SU-DHL-6 (cell line): ENCODE data around the gene CLMN.

ENCODE experiments used
- H2AFZ ChIP-seq: fragments of 200-600 bp; sonication (generic); 2 replicates; pipeline ENCODE4 v1.6.1; 2014; ENCODE audit warnings: low read depth, mild to moderate bottlenecking, moderate library complexity, mixed read lengths, antibody characterized with exemption, low read length; ENCODE audit not compliant: severe bottlenecking
- H3F3A ChIP-seq: fragments of 200-600 bp; shearing (Covaris generic); 2 replicates; pipeline ENCODE4 v1.6.0; 2016; ENCODE audit warnings: antibody characterized with exemption, mild to moderate bottlenecking; ENCODE audit not compliant: insufficient read depth
- H3K27ac ChIP-seq: fragments of 200-600 bp; sonication (generic); 2 replicates; pipeline ENCODE4 v1.5.1; 2016; ENCODE audit warnings: low read depth, mild to moderate bottlenecking, low read length, moderate library complexity, mixed read lengths
- H3K27me3 ChIP-seq: fragments of 200-600 bp; sonication (generic), shearing (Covaris generic); 2 replicates; pipeline ENCODE4 v1.6.0; 2014; ENCODE audit warnings: mild to moderate bottlenecking, low read length
- H3K36me3 ChIP-seq: fragments of 200-600 bp; sonication (generic); 2 replicates; pipeline ENCODE4 v1.6.1; 2014; ENCODE audit warnings: mild to moderate bottlenecking, low read length, mixed read lengths
- H3K4me2 ChIP-seq: fragments of 300-600, 200-600 bp; shearing (Covaris generic), sonication (generic); 2 replicates; pipeline ENCODE4 v1.6.0; 2014; ENCODE audit warnings: low read length, low read depth, mild to moderate bottlenecking; ENCODE audit not compliant: poor library complexity, severe bottlenecking
- H3K4me3 ChIP-seq: fragments of 200-600 bp; sonication (generic); 2 replicates; pipeline ENCODE4 v1.5.1; 2014; ENCODE audit warnings: antibody characterized with exemption, low read length, mild to moderate bottlenecking, mixed read lengths; ENCODE audit not compliant: insufficient read depth, poor library complexity, severe bottlenecking
- H3K79me2 ChIP-seq: fragments of 200-600 bp; sonication (generic); 2 replicates; pipeline ENCODE4 v1.6.1; 2014; ENCODE audit warnings: mild to moderate bottlenecking, low read length, moderate library complexity; ENCODE audit not compliant: insufficient read depth
- H3K9ac ChIP-seq: fragments of 200-600 bp; sonication (generic); 2 replicates; pipeline ENCODE4 v1.7.0; 2014; ENCODE audit warnings: mild to moderate bottlenecking, low read length
- H3K9me2 ChIP-seq: fragments of 200-600 bp; sonication (generic); replicated peaks from 2 replicates; pipeline ENCODE4 v1.6.1; 2014; ENCODE audit warnings: low read length; ENCODE audit not compliant: insufficient read depth
- H3K9me3 ChIP-seq: fragments of 200-600 bp; sonication (generic); 2 replicates; pipeline ENCODE4 v1.6.1; 2014; ENCODE audit warnings: low read length, mixed read lengths; ENCODE audit not compliant: insufficient read depth
- H4K20me1 ChIP-seq: fragments of 200-600 bp; sonication (generic); 2 replicates; pipeline ENCODE4 v1.6.1; 2014; ENCODE audit warnings: low read depth, mild to moderate bottlenecking, antibody characterized with exemption, low read length, moderate library complexity, mixed read lengths
- CTCF ChIP-seq: fragments of 200-600 bp; sonication (generic); IDR thresholded peaks from one replicate; pipeline ENCODE4 v1.5.1; 2017; ENCODE audit warnings: antibody characterized with exemption, mild to moderate bottlenecking, low read length, moderate library complexity; ENCODE audit not compliant: insufficient read depth, poor library complexity, severe bottlenecking
- EZH2phosphoT487 ChIP-seq: fragments of 200-600 bp; sonication (generic), shearing (Covaris generic); conservative IDR thresholded peaks from 2 replicates; pipeline ENCODE4 v1.6.1; 2018; ENCODE audit warnings: mild to moderate bottlenecking, antibody characterized with exemption, low read length, moderate library complexity, mixed read lengths

The CLMN gene

GRCh38 chr14:95268350-95268749, 51.4 kb downstream of the CLMN start:
- Histone ChIP-seq H3K9ac (no peak overlapping the region), H3F3A (no peaks in the 10 kb centered on the region), H3K9me2 (no peaks in the 10 kb centered on the region), H2AFZ (no peak overlapping the region), H3K27me3 (no peaks in the 10 kb centered on the region), H4K20me1 (no peaks in the 10 kb centered on the region), H3K9me3 (no peaks in the 10 kb centered on the region), H3K36me3 (no peaks in the 10 kb centered on the region), H3K4me3 (no peak overlapping the region), H3K79me2 (no peaks in the 10 kb centered on the region), H3K27ac (no peak overlapping the region), H3K4me2 (no peak overlapping the region)
- TF ChIP-seq CTCF (no peak), EZH2phosphoT487 (no peak)

GRCh38 chr14:95267306-95267705, 52.4 kb downstream of the CLMN start:
- no peaks in the 10 kb centered on the region for H3K9me2 ChIP-seq
- H3K79me2 ChIP-seq = no peaks in the 10 kb centered on the region
- H3K27ac ChIP-seq = no peak overlapping the region
- no peak overlapping the region for H3K4me2 ChIP-seq
- no peaks in the 10 kb centered on the region for H3K27me3 ChIP-seq
- no peaks in the 10 kb centered on the region for H4K20me1 ChIP-seq
- no peaks in the 10 kb centered on the region for H3K9me3 ChIP-seq
- no peaks in the 10 kb centered on the region for H3F3A ChIP-seq
- no peak overlapping the region for H2AFZ ChIP-seq
- H3K4me3 ChIP-seq = no peak overlapping the region
- TF ChIP-seq CTCF (no peak), EZH2phosphoT487 (no peak)
- no peaks in the 10 kb centered on the region for H3K36me3 ChIP-seq
- H3K9ac ChIP-seq = no peak overlapping the region

GRCh38 chr14:95265106-95266094, 54.3 kb downstream of the CLMN start:
- H3K4me2 ChIP-seq = no peak overlapping the region
- H3K36me3 ChIP-seq = no peaks in the 10 kb centered on the region
- no peaks in the 10 kb centered on the region for H3K27me3 ChIP-seq
- no peaks in the 10 kb centered on the region for H3K9me2 ChIP-seq
- no peaks in the 10 kb centered on the region for H3K9me3 ChIP-seq
- no peak overlapping the region for H3K27ac ChIP-seq
- H3K9ac ChIP-seq = no peak overlapping the region
- H3F3A ChIP-seq = no peaks in the 10 kb centered on the region
- no peaks in the 10 kb centered on the region for H3K79me2 ChIP-seq
- H3K4me3 ChIP-seq = no peak overlapping the region
- no peak overlapping the region for H2AFZ ChIP-seq
- TF ChIP-seq EZH2phosphoT487 = no peak
- no peak for TF ChIP-seq CTCF
- H4K20me1 ChIP-seq = no peaks in the 10 kb centered on the region
